Coronary artery (tissue), 2 donors: ENCODE measurements around the gene ZNF350.
A peak's percentile ranks its signal among the peaks of the same experiment; 100 is the strongest.

ENCODE experiments used
- DNase-seq: peaks from one replicate; pipeline ENCODE4 v3.0.0-alpha.2; 2017; ENCODE audit warnings: low spot score
- H3K27ac ChIP-seq, 2 donors: fragments of 200-600 bp; sonication (generic); one replicate each; pipeline ENCODE4 v1.5.1; 2016 to 2019
- H3K4me3 ChIP-seq: fragments of 200-600 bp; sonication (generic); 2 replicates; pipeline ENCODE4 v1.5.1; 2016; ENCODE audit warnings: mild to moderate bottlenecking, moderate library complexity
- TF ChIP-seq, protein P1 (sequence below): fragments of 200-600 bp; sonication (generic); IDR thresholded peaks from one replicate; pipeline ENCODE4 v1.5.1; 2019; ENCODE audit warnings: antibody characterized with exemption

The ZNF350 gene

DNA sequence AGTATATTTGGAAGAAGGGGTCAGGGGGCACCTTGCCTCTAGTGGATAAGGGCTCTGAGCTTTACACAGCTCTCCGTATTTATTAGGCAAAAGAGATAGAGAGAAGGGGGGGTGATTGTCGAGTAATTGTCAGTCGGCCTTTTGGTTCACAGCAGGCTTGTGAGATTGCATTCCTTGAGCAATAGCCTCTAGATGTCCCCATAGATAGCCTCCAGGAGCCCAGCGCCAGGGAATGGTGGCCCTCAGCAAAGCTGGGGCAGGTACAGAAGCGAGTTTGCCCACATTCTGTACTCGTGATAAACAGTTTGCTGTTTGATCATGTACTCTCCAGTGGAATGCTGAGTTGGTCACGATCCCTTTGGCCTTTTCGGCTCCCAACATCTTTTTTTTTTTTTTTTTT lies 54.7 kb downstream of the ZNF350 start:
- no peak for DNase-seq
- no peak overlapping the region for H3K4me3 ChIP-seq

DNA sequence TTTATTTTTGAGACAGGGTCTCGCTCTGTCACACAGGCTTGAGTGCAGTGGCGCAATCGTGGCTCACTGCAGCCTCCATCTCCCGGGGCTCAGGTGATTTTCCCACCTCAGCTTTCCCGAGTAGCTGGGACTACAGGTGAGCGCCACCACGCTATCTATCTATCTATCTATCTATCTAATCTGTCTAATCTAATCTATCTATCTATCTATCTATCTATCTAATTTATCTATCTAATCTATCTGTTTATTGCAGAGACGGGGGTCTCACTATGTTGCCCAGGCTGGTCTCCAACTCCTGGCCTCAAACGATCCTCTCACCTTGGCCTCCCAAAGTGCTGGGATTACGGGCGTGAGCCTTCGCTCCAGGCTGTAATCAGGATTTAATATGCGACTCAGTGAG lies 58.8 kb downstream of the ZNF350 start:
- TF ChIP-seq, protein P1, sequence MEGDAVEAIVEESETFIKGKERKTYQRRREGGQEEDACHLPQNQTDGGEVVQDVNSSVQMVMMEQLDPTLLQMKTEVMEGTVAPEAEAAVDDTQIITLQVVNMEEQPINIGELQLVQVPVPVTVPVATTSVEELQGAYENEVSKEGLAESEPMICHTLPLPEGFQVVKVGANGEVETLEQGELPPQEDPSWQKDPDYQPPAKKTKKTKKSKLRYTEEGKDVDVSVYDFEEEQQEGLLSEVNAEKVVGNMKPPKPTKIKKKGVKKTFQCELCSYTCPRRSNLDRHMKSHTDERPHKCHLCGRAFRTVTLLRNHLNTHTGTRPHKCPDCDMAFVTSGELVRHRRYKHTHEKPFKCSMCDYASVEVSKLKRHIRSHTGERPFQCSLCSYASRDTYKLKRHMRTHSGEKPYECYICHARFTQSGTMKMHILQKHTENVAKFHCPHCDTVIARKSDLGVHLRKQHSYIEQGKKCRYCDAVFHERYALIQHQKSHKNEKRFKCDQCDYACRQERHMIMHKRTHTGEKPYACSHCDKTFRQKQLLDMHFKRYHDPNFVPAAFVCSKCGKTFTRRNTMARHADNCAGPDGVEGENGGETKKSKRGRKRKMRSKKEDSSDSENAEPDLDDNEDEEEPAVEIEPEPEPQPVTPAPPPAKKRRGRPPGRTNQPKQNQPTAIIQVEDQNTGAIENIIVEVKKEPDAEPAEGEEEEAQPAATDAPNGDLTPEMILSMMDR: no peak
- DNase-seq: no peak
- Histone ChIP-seq H3K27ac (peak overlapping the region; percentile 31 to 72), H3K4me3 (peak overlapping the region; percentile 85)

More for the DNA sequence above, 54.7 kb downstream of the ZNF350 start:
- TF ChIP-seq, protein P1: no peak
- no peak overlapping the region for H3K27ac ChIP-seq

DNA sequence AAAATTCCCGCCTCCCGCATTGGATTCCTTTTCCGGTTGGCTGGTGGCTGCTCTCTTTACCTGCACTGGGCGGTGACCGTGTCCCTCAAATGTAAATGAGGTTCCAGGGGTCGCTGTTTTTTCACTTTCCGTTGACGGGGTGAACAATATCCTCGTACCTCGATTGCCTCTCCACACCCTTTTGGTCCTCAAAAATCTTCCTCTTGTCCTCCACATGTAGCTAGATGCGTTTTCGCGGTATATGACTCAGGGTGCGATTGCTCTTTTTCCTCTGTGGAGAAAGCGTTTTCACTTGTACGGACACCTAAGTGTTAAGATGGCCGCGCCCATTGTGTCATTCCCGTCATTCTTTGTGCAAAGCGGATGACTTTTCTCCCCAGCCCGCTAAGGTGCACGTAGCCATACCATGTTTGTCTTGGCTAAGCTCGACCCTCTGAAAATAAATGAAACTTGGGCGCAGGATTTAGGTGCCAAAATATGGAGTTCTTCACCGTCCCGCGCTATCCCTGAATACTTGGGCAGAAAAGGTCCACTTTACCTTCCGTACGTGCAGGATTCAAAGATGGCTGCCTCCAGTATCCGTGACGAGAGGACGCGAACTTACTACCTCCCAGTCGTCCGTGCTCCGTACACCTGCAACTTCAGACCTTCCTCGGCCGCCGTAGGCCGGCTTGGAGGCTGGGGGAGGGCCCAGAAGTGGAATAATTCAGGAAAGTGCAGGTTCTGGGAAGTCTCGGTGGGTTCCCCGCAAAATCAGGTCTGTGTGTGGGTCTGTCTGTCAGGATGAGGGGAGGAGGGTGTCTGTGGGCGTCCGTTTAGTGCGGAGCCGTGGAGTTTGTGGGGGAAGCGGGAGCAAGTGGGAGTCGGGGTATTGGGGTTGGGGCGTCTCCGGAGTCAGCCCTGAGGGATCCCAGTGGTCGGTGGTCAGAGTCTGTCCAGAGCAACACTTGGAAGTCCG lies 59.6 kb downstream of the ZNF350 start, which contains the start of gene ZNF613:
TSS of gene ZNF613 (plus strand) at position 689 of the 958 bp plus-strand sequence. CDS start 8,749 bp downstream, outside the sequence.
- Histone ChIP-seq H3K4me3 (peak within 1 kb of the TSS; percentile 85), H3K27ac (peak within 1 kb of the TSS; percentile 31 to 72)
- DNase-seq: peak; percentile 87
- TF ChIP-seq, protein P1: no peak

DNA sequence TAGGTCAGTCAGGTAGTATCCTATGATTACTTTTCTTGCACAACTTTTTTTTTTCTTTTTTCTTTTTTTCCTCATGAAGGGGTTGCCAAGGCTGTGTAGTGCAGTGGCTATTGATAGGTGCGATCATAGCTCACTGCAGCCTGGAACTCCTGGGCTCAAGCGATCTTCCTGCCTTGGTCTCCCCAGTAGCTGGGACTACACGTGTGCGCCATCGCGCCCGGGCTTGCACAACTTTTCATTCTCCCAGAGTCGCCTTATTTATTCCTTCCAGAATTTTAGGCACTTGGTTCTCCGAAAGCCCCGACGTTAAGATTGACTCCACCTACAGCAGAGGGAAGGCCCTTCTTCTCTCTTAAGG lies 60.2 kb downstream of the ZNF350 start:
- DNase-seq: no peak
- peak overlapping the region; percentile 31 to 72 for H3K27ac ChIP-seq
- TF ChIP-seq, protein P1: no peak
- peak overlapping the region; percentile 85 for H3K4me3 ChIP-seq

DNA sequence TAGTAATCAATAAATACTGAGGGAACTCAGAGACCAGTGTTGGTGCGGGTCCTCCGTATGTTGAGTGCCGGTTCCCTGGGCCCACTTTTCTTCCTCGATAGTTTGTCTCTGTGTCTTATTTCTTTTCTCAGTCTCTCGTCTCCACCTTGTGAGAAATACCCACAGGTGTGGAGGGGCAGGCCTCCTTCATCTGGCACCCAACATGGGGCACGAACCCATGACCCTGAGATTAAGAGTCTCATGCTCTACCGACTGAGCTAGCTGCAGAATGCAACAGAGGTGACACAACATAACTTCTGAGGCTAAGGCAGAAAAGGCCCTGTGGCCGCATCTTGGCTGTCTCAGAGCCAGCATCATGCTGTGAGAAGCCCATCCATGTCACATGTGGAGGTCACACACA lies 64.7 kb downstream of the ZNF350 start:
- Histone ChIP-seq H3K27ac (no peak overlapping the region), H3K4me3 (peak overlapping the region; percentile 18)
- DNase-seq: no peak
- TF ChIP-seq, protein P1: no peak

DNA sequence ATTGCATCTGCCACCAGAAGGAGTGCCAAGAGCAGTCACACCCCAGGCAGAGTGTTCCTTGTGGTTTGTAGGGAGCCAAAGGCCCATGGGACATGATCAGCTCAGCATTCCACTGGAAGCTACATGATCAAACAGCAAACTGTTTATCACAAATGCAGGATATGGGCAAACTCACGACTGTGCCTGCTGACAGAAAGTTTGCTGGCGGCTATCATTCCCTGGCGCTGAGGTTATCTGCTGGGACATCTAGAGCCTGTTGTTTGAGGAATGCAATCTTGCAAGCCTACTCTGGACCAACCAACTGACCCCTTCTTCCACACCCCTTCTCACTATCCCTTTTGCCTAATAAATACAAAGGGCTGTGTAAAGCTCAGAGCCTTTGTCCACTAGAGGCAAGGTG lies 67.0 kb downstream of the ZNF350 start:
- TF ChIP-seq, protein P1: no peak
- no peak for DNase-seq
- Histone ChIP-seq H3K27ac (no peak overlapping the region), H3K4me3 (no peak overlapping the region)

DNA sequence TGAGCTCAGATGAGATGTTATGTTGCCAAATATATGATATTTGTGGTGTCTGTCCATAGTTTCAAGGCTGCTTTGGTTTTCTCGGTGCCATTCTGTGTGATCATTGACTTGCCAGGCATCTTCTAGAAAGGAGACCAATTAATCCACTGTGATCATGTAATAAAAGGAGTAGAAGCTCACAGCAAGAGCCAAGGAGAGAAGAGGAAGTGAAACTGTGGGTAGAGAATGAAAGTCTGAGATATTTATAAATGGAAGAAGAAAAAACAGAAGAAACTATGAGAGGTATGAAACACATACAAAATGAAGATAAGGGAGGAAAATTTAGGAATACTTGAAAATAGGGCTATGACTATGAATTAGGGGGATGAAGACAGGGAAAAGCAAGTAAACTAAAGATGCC lies 70.5 kb downstream of the ZNF350 start:
- no peak for DNase-seq
- Histone ChIP-seq H3K4me3 (no peak overlapping the region), H3K27ac (no peak overlapping the region)
- TF ChIP-seq, protein P1: no peak
